ENCODE measurements around the gene OR8B8. TPM values are rescaled to one million over a fixed set of nuclear protein-coding genes. Genes with fewer than 3 reads are reported as not detected.
"Not testable (repeated sequence)": the region's sequence is repeated elsewhere in the genome, so short reads cannot be mapped to it uniquely, and the experiment has no call there.

The OR8B8 gene
- total RNA-seq, 1 donor from 2014 or later: not detected

DNA sequence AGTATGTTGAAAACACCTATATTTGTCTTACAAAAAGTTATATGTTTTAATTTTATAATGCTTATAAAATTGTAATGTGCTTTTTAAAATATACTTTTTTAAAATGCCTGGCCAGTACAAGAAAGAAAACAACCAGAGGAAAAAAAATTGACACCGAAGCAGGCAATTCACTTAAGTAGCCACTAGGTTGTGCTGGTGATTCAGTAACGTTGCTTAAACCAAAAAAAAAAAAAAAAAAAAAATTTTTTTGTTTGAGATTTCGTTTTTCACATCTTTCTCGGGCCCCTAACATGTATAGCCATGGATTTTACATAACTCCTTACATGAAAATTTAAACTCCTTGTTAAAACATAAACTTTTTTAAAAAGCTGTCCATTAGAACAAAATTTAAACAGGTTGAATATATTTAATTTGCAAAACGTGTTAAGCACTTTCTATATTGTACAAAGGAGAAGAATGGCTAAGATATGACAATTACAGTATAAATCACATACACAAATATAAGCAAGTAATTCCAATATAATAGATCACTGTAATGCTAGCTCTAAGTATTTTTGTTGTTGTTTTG lies 30.1 kb downstream of the OR8B8 start:
- peak; percentile 13 for DNase-seq (ENCODE audit: low read depth)
- TF ChIP-seq, protein P1, sequence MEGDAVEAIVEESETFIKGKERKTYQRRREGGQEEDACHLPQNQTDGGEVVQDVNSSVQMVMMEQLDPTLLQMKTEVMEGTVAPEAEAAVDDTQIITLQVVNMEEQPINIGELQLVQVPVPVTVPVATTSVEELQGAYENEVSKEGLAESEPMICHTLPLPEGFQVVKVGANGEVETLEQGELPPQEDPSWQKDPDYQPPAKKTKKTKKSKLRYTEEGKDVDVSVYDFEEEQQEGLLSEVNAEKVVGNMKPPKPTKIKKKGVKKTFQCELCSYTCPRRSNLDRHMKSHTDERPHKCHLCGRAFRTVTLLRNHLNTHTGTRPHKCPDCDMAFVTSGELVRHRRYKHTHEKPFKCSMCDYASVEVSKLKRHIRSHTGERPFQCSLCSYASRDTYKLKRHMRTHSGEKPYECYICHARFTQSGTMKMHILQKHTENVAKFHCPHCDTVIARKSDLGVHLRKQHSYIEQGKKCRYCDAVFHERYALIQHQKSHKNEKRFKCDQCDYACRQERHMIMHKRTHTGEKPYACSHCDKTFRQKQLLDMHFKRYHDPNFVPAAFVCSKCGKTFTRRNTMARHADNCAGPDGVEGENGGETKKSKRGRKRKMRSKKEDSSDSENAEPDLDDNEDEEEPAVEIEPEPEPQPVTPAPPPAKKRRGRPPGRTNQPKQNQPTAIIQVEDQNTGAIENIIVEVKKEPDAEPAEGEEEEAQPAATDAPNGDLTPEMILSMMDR (conservative IDR thresholded peaks at IDR 0.05; ENCODE audit: low read depth, low read length): peak; percentile 78
- no peak overlapping the region for H3K4me3 ChIP-seq (ENCODE audit: low read depth, low read length)

- H3K4me3 ChIP-seq (ENCODE audit: low read depth, low read length): no peak overlapping the region
- DNase-seq (ENCODE audit: low read depth): no peak
- TF ChIP-seq, protein P1 (conservative IDR thresholded peaks at IDR 0.05; ENCODE audit: low read depth, low read length): no peak
Measured at GRCh38 chr11:124409906-124410305, 35.6 kb downstream of the OR8B8 start.

DNA sequence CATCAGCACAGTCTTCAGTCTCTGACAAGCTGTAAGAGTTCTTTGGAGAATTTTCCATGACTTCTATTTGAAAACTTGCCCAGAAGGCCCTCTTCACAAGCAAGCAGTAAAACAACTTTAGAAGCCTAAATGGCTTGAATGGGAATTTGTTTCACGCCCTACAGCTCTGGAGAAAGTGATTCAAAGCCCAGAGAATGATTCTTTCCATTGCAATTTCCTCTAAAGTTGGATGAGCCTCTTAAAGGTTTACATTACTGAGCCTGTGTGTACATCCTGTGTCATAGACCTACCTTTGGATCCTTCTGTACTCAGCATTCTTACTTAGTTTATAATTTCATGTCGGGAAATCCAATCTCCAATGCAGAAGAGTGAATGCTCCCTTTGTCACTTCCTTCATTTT lies 39.9 kb downstream of the OR8B8 start:
- TF ChIP-seq, protein P1 (conservative IDR thresholded peaks at IDR 0.05; ENCODE audit: low read depth, low read length): no peak
- H3K4me3 ChIP-seq (ENCODE audit: low read depth, low read length): no peak overlapping the region
- DNase-seq (ENCODE audit: low read depth): no peak

DNA sequence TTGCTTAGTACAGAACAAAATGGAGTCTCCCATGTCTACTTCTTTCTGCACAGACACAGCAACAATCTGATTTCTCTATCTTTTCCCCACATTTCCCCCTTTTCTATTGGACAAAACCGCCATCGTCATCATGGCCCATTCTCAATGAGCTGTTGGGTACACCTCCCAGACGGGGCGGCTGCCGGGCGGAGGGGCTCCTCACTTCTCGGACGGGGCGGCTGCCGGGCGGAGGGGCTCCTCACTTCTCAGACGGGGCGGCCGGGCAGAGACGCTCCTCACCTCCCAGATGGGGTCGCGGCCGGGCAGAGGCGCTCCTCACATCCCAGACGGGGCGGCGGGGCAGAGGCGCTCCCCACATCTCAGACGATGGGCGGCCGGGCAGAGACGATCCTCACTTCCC lies 42.3 kb downstream of the OR8B8 start:
- not testable (repeated sequence) for DNase-seq (ENCODE audit: low read depth); H3K4me3 ChIP-seq (ENCODE audit: low read depth, low read length)

- TF ChIP-seq, protein P1 (conservative IDR thresholded peaks at IDR 0.05; ENCODE audit: low read depth, low read length): peak; percentile 85
- no peak overlapping the region for H3K4me3 ChIP-seq (ENCODE audit: low read depth, low read length)
- peak; percentile 18 for DNase-seq (ENCODE audit: low read depth)
Measured at GRCh38 chr11:124402326-124402922, 43.1 kb downstream of the OR8B8 start.

DNA sequence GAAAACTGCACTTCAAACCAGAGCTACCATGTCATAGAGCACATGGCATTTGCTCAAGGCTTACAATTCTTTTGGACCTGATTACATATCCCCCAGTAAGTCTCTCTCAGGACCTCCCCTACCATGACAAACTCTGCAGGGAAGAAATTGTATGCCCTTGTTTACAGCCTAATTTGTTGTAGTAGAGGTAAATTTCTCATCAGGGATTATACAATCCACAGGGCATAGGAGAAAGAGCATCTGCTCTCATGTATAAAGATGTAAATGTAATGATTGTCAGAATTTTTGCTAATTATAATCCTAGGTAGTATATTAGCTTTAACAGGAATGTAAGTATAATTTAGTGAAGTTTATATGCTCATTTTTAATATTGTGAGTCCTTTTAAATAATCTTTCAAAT lies 46.6 kb downstream of the OR8B8 start, which contains the start of gene OR8B3:
TSS of gene OR8B3 (minus strand) at position 101 of the 400 bp plus-strand sequence. CDS start 1,673 bp downstream, outside the sequence.
- TF ChIP-seq, protein P1 (conservative IDR thresholded peaks at IDR 0.05; ENCODE audit: low read depth, low read length): no peak
- DNase-seq (ENCODE audit: low read depth): no peak

DNA sequence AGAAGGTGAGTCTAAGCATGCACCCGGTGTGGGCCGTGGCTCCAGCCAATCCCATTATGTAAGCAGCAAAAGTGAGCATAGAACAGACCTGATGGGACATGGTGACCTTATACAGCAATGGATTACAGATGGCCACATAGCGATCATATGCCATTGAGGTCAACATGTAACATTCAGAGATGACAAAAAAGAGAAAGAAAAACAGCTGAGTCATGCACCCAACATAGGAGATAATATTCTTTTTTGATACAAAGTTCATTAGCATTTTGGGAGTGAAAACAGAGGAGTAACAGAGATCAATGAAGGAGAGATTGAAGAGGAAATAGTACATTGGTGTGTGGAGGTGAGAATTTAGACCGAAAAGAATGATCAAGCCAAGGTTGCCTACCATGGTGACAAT lies 48.6 kb downstream of the OR8B8 start:
- not testable (repeated sequence) for H3K4me3 ChIP-seq (ENCODE audit: low read depth, low read length); DNase-seq (ENCODE audit: low read depth)

More for the DNA sequence above, 46.6 kb downstream of the OR8B8 start, which contains the start of gene OR8B3:
- H3K4me3 ChIP-seq (ENCODE audit: low read depth, low read length): no peak within 1 kb of the TSS

GRCh38 chr11:124394408-124394807 lies 51.1 kb downstream of the OR8B8 start:
- no peak overlapping the region for H3K4me3 ChIP-seq (ENCODE audit: low read depth, low read length)
- no peak for DNase-seq (ENCODE audit: low read depth)
- TF ChIP-seq, protein P1 (conservative IDR thresholded peaks at IDR 0.05; ENCODE audit: low read depth, low read length): no peak
